Neural cell (in vitro differentiated cells): Measurements from ENCODE around the gene CNKSR2. TPM values are rescaled to one million over a fixed set of nuclear protein-coding genes. Genes with fewer than 3 reads are reported as not detected.

Experiments used
- H2AFZ ChIP-seq: fragments of 200-600, 300-800 bp; sonication (generic), shearing (Covaris generic); 2 replicates; pipeline ENCODE4 v1.6.0; 2014; ENCODE audit warnings: low read depth, mild to moderate bottlenecking, antibody characterized with exemption, low read length, moderate library complexity
- H3F3A ChIP-seq: fragments of 200-600 bp; shearing (Covaris generic); 2 replicates; pipeline ENCODE4 v1.6.1; 2016; ENCODE audit warnings: mild to moderate bottlenecking, moderate library complexity, mixed read lengths, antibody characterized with exemption, low read length; ENCODE audit not compliant: insufficient read depth, poor library complexity, severe bottlenecking
- H3K27ac ChIP-seq: fragments of 200-600, 300-800 bp; sonication (generic), shearing (Covaris generic); 2 replicates; pipeline ENCODE4 v1.5.1; 2014; ENCODE audit warnings: mild to moderate bottlenecking, low read length, moderate library complexity
- H3K27me3 ChIP-seq: fragments of 300-800, 200-600 bp; sonication (generic), shearing (Covaris generic); 2 replicates; pipeline ENCODE4 v1.6.0; 2014; ENCODE audit warnings: mild to moderate bottlenecking, low read depth, low read length, moderate library complexity; ENCODE audit not compliant: insufficient read depth
- H3K36me3 ChIP-seq: fragments of 300-800, 200-600 bp; sonication (generic), shearing (Covaris generic); 2 replicates; pipeline ENCODE4 v1.5.1; 2014; ENCODE audit warnings: mild to moderate bottlenecking, antibody characterized with exemption, low read length, moderate library complexity; ENCODE audit not compliant: insufficient read depth
- H3K4me2 ChIP-seq: fragments of 300-800, 200-600 bp; sonication (generic), shearing (Covaris generic); 2 replicates; pipeline ENCODE4 v1.6.0; 2014; ENCODE audit warnings: mild to moderate bottlenecking, low read length
- H3K4me3 ChIP-seq: fragments of 300-800, 200-600 bp; sonication (generic), shearing (Covaris generic); 2 replicates; pipeline ENCODE4 v1.5.1; 2014; ENCODE audit warnings: mild to moderate bottlenecking, low read length, moderate library complexity
- H3K79me2 ChIP-seq: fragments of 200-600 bp; shearing (Covaris generic); replicated peaks from 2 replicates; pipeline ENCODE4 v1.6.0; 2014; ENCODE audit warnings: mild to moderate bottlenecking, low read length, moderate library complexity; ENCODE audit not compliant: insufficient read depth
- H3K9ac ChIP-seq: fragments of 300-800, 200-600 bp; sonication (generic), shearing (Covaris generic); 2 replicates; pipeline ENCODE4 v1.6.1; 2016; ENCODE audit warnings: mild to moderate bottlenecking, low read length, mixed read lengths
- H3K9me2 ChIP-seq: fragments of 200-600 bp; shearing (Covaris generic); 2 replicates; pipeline ENCODE4 v1.6.1; 2016; ENCODE audit warnings: mild to moderate bottlenecking, low read length, mixed read lengths; ENCODE audit not compliant: insufficient read depth
- H3K9me3 ChIP-seq: fragments of 200-600, 300-800 bp; sonication (generic), shearing (Covaris generic); 2 replicates; pipeline ENCODE4 v1.6.1; 2016; ENCODE audit warnings: mild to moderate bottlenecking, mixed run types, low read length, moderate library complexity, mixed read lengths
- H4K20me1 ChIP-seq: fragments of 200-600 bp; shearing (Covaris generic); 2 replicates; pipeline ENCODE4 v1.6.1; 2016; ENCODE audit warnings: mild to moderate bottlenecking, mixed run types; ENCODE audit not compliant: insufficient read depth
- CTCF ChIP-seq: fragments of 450-650 bp; IDR thresholded peaks from 2 replicates; pipeline ENCODE4 v1.5.1; 2014; ENCODE audit warnings: antibody characterized with exemption, mild to moderate bottlenecking, moderate library complexity; ENCODE audit not compliant: poor library complexity, severe bottlenecking
- EP300 ChIP-seq: fragments of 450-650 bp; conservative IDR thresholded peaks from 2 replicates; pipeline ENCODE4 v1.6.1; 2014; ENCODE audit warnings: antibody characterized with exemption, mild to moderate bottlenecking, moderate library complexity; ENCODE audit not compliant: poor library complexity, severe bottlenecking
- EZH2 ChIP-seq: fragments of 200-600, 300-800 bp; shearing (Covaris generic), sonication (generic); IDR thresholded peaks from 2 replicates; pipeline ENCODE4 v1.6.1; 2014; ENCODE audit warnings: antibody characterized with exemption, low read length, borderline replicate concordance, mild to moderate bottlenecking; ENCODE audit not compliant: insufficient read depth, poor library complexity, severe bottlenecking
- MXI1 ChIP-seq: fragments of 450-650 bp; conservative IDR thresholded peaks from 2 replicates; pipeline ENCODE4 v1.6.1; 2014; ENCODE audit warnings: antibody characterized with exemption, mild to moderate bottlenecking; ENCODE audit not compliant: poor library complexity, severe bottlenecking
- POLR2AphosphoS5 ChIP-seq: IDR thresholded peaks from 2 replicates; pipeline ENCODE4 v1.6.1; 2012
- RAD21 ChIP-seq: fragments of 450-650 bp; conservative IDR thresholded peaks from 2 replicates; pipeline ENCODE4 v1.6.1; 2014; ENCODE audit warnings: antibody characterized with exemption, mild to moderate bottlenecking, moderate library complexity
- REST ChIP-seq: IDR thresholded peaks from 2 replicates; pipeline ENCODE4 v1.6.1; 2012; ENCODE audit warnings: borderline replicate concordance
- SMC3 ChIP-seq: fragments of 450-650 bp; conservative IDR thresholded peaks from 2 replicates; pipeline ENCODE4 v1.6.1; 2014; ENCODE audit warnings: antibody characterized with exemption, mild to moderate bottlenecking, moderate library complexity; ENCODE audit not compliant: poor library complexity
- TAF1 ChIP-seq: IDR thresholded peaks from 2 replicates; pipeline ENCODE4 v1.6.1; 2012; ENCODE audit warnings: low read depth
- polyA plus RNA-seq: library from polyadenylated mRNA; depleted of rRNA; stranded (reverse); fragments of >200 nt; gene quantifications from 2 replicates; pipeline ENCODE4 v1.2.3, GENCODE V29; 2014

Gene CNKSR2
- polyA plus RNA-seq, 1 donor from 2014 or later, result 31.1 TPM

GRCh38 chrX:21374994-21375707 is 933 bp downstream of the CNKSR2 start:
- no peaks in the 10 kb centered on the region for H3K9me2 ChIP-seq
- no peaks in the 10 kb centered on the region for H4K20me1 ChIP-seq
- H3K9ac ChIP-seq, result peak overlapping the region; percentile 87
- H3K27ac ChIP-seq, result peak overlapping the region; percentile 80
- H3K79me2 ChIP-seq, result peaks cover 49% of the 10 kb centered on the region
- no peaks in the 10 kb centered on the region for H3F3A ChIP-seq
- no peak for TF ChIP-seq REST
- no peak for TF ChIP-seq EP300
- TF ChIP-seq POLR2AphosphoS5, result no peak
- TF ChIP-seq CTCF, result no peak
- H3K4me3 ChIP-seq, result peak overlapping the region; percentile 90
- H3K27me3 ChIP-seq, result no peaks in the 10 kb centered on the region
- H3K9me3 ChIP-seq, result no peaks in the 10 kb centered on the region
- H2AFZ ChIP-seq, result no peak overlapping the region
- H3K4me2 ChIP-seq, result no peak overlapping the region
- H3K36me3 ChIP-seq, result no peaks in the 10 kb centered on the region

GRCh38 chrX:21375708-21376009 is 1.4 kb downstream of the CNKSR2 start:
- no peaks in the 10 kb centered on the region for H3K36me3 ChIP-seq
- no peaks in the 10 kb centered on the region for H3K9me2 ChIP-seq
- H3K27me3 ChIP-seq, result no peaks in the 10 kb centered on the region
- peak; percentile 59 for TF ChIP-seq CTCF
- TF ChIP-seq REST, result no peak
- TF ChIP-seq TAF1, result no peak
- no peak for TF ChIP-seq EZH2
- no peak for TF ChIP-seq EP300
- TF ChIP-seq RAD21, result peak; percentile 55
- no peak for TF ChIP-seq POLR2AphosphoS5
- TF ChIP-seq SMC3, result peak; percentile 66
- TF ChIP-seq MXI1, result no peak
- peak overlapping the region; percentile 87 for H3K9ac ChIP-seq
- no peak overlapping the region for H2AFZ ChIP-seq
- peak overlapping the region; percentile 90 for H3K4me3 ChIP-seq
- H3K9me3 ChIP-seq, result no peaks in the 10 kb centered on the region
- H3K4me2 ChIP-seq, result peak overlapping the region; percentile 82
- peaks cover 50% of the 10 kb centered on the region for H3K79me2 ChIP-seq
- no peaks in the 10 kb centered on the region for H3F3A ChIP-seq
- H3K27ac ChIP-seq, result peak overlapping the region; percentile 80
- no peaks in the 10 kb centered on the region for H4K20me1 ChIP-seq
